IPS DF 4.7 (cell line): ENCODE data around the gene IBSP.

Source experiments
- DNase-seq: peaks from one replicate; pipeline ENCODE4 v3.0.0-alpha.2; 2013; ENCODE audit warnings: low spot score; ENCODE audit errors: extremely low read depth

IBSP gene, protein sequence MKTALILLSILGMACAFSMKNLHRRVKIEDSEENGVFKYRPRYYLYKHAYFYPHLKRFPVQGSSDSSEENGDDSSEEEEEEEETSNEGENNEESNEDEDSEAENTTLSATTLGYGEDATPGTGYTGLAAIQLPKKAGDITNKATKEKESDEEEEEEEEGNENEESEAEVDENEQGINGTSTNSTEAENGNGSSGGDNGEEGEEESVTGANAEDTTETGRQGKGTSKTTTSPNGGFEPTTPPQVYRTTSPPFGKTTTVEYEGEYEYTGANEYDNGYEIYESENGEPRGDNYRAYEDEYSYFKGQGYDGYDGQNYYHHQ

DNA sequence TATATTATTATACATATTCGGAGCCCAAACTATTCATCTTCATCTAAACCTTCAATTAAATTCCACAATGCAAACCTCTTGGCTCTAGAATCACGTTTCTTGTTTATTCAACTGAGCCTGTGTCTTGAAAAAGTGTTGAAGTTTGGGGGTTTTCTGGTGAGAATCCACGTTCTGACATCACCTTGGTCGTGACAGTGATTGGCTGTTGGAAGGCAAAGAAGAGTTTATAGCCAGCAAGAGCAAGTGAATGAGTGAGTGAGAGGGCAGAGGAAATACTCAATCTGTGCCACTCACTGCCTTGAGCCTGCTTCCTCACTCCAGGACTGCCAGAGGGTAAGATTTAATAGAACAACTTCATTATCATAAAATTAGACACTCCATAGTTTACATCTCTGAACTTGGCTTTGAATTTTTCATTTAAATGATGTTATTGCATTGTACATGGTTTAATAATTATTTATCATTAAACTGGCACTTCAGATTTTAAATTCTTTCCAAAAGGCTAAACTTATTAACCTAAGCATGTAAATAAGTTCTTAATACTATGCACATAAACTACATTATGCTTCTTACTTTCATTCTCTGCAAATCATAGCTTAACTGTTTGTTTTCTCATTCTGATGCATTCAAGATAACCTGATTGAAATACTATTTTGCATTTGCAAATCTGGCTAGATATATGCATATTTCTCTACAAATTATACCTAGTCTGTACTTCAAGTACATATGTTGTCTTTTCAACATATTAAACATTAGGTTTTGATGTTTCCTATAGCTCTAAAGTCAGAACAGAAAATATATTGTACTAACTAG, at the start of gene IBSP:
Gene IBSP, plus strand, starts transcription at position 254 of the 813 bp plus-strand sequence. CDS start 2,808 bp downstream, outside the sequence.
- no peak for DNase-seq

DNA sequence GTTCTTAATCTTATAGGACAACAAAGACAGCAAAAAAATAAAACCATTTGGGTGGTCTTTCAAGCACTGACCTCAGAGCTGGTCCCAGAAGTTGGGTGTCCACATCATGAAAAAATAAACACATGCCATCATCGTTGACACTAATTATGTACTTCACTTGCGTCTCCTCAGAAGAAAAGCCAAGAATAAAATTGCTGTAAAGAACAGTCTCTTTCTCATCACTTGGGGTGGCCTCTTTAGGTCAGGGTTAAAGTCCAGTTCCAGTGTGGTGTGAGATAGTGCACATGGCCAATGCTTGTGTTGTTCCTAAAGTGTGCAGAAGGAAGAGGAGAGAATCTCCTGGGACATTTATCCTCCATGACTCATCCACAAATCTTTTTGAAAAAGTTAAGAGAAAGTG, 49.5 kb upstream of the IBSP start:
- no peak for DNase-seq

DNA sequence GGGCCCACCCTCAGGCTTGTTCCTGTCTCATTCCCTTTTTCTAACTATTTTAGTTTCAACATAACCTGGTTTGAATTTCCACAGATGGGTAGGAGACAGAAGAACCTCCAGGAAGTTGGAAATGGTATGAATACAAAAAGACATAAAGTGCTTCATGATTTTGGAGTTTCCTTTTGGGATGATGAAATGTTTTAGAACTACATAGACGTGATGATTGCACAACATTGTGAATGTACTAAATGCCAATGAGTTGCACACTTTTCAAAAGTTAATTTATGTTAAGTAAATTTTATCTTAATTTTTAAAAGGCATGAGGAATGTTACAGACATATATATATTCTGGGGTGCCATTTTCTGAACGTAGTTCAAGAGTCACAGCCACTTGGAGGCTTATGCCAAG, 41.1 kb upstream of the IBSP start:
- DNase-seq = no peak

DNA sequence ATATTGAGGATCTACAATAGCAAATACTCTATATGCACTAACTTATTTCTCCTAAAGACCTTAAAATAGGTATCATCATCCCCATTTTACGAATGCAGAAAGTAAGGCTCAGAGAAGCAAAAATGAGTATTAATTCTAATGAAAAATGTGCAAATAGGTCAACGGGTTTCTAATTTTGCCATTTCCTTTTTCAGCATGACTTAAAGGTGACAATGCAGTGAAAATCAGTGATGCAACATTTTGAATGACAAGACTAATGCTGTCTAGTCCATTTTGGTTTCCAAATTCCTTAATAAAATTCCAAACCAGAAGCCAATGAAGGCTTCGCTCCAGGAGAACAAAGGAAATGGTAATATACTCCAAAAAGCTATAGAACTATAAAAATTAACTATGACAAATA, 37.0 kb upstream of the IBSP start:
- no peak for DNase-seq

DNA sequence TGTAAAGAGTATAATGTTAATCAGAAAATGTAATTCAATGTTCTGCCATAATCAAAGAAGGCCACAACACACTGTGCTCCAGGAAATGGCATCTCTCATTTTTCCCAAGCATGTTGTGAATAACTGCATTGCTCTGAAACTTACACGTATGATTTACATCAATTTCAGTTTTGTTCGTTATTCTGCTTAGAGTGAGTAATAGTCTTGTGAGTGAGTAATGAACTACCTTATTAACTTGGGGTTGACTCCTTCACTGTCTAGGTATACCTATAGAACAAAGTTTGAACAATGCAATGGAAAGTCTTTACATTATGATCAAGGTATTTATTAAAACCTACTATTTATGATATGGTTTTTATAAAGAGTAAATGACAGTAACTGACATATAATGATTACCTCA, 17.8 kb upstream of the IBSP start:
- DNase-seq = no peak

DNA sequence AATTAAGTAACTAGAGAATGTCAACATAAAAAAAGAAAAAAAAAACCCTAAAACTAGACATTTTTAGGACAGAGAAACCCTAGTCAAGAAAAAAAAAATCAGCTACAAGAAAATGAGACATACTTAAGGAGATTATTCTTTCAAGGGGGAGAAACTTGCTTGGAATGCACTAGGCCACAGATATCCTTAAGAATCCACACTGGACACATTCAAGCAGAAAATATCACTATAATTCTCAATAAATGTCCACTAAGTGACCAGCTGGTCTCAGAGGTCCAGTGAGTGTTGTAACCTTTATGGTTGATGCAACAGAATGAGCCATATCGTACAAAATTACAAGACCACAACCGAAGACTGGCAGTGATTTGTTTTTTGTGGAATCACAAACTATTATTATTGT, 15.6 kb upstream of the IBSP start:
- no peak for DNase-seq

DNA sequence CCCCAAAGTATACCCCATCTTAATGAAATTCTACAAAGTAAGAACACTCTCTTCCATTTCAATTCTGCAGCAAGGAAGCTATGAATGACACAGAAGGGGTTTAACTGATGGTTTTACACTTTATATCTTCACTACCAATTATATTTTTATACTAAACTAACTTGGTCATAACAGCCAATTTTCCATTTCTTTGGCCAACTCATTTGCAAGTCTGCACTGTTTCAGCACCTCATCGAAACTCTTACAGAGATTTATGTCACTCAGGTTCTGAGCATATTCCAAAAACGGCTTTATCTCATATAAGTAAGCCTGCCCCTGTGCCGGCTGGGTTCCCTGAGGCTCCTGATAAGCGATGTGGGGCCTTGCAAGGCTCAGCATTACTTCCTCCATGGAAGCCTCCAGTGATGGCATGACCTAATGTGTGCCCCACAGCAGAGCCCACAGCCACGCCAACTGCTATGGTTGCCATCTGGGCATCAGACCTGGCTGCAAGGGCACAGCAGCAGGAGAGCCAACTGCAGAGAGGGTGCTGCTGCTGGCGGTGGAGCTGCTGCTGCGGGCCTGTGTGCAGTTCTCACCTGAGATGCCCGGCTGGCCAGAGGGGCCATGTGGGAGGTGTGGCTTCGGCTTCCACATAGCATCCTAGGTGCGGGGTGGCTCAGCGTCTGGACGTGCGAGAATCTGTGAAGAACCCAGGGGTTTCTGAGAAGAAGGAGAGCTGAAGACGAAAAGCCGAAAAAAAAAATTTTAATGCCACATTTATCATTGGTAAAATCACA, 13.4 kb upstream of the IBSP start:
- DNase-seq = no peak

DNA sequence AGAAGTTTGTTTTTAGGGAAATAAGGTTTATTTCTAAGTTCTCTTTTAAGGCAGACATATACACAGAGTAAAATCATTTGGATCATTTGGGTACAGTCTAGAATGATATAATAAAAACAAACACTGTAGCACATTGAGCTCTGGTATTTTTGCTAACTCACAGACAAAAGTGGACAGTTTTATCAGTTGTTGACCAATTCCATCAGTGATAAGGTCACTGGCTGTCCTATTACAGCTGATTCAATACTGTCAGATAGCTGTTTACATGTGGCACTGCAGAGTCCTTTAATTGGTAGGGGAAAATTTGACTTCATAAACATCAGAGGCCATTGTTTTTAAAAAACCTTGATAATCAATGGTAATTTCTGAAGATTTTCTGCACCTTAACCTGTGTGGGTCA, 3.5 kb downstream of the IBSP start:
- no peak for DNase-seq

DNA sequence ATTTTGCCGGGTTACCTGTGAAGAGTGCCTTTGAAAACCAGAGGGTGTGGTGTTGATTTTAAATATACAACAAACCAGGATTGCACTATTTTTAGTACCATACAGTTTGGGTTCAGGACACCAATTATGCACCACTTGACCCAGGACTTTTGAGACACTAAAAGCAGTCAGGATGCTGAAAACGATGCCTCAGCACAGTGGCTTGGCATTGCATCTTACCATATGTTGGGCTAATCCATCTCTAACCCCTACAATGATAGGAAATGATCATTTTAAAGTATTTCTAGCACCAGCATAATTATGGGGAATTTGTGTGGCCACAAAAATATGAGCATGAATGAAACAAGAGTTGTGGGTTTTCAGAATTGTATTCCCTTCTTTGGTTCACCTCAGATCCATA, 4.1 kb downstream of the IBSP start:
- no peak for DNase-seq

DNA sequence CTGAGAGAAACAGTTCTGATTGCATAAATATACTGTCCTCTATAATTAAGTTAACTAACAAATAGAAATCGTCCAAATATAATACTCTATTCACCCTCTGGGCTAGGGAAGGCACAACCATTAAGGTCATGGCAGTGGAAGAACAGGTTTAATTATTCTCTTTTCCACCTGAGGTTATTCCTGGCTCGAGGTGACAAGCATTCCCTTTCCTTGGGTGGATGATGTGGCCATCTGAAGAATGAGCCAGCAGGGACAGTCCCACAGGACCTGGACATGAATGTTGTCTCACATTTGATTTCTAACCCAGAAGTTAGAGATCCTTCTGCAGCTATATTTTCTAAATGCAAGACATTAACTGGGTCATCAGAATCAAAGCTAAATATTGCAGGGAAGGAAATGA, 5.5 kb downstream of the IBSP start:
- no peak for DNase-seq

DNA sequence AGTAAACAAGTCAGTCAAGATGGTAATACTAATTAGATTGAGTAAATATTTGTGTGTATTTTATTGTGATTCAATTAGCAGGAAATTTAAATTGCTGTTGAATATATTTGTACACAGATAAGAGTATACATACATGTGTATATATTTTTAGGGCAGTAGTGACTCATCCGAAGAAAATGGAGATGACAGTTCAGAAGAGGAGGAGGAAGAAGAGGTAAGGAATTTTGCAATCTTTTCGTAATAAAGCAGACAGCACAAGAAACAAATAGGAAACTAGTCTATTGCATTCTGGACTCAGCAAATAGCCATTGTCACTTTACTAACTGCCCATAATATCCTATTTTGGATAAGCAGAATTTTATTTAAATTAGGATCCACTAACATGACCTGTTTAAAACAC, 6.6 kb downstream of the IBSP start:
- no peak for DNase-seq

DNA sequence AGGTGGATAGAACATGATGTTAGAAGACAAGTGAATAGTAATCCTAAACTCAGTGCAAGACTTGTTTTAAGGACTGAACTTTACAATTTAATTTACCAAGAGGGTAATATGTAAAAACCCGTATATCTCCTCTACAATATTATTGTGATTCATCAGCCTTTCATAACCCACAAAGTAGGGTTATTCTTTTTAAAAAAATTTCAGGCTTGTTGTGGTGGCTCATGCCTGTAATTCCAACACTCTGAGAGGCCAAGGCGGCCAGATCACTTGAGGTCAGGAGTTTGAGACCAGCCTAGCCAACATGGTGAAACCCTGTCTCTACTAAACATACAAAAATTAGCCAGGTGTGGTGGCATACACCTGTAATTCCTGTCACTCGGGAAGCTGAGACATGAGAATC, 7.2 kb downstream of the IBSP start:
- no peak for DNase-seq

DNA sequence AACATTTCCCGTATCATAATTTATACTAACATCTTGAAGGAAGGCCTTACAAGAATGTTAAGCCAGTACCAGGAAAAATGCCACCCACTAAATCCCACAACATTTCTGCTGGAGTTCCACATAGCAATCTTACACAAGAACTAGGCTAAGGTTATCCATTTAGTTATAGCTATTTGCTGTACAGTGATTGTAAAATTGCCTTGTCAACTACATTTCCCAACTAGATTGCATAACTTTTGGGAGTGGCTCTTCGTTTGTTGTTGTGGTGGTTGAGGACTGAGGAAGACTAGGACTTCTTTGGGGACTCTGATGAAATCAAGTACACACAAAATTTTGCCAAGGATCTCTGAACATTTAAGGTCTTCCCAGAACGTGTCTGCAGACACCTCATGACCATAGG, 8.0 kb downstream of the IBSP start:
- DNase-seq = no peak

DNA sequence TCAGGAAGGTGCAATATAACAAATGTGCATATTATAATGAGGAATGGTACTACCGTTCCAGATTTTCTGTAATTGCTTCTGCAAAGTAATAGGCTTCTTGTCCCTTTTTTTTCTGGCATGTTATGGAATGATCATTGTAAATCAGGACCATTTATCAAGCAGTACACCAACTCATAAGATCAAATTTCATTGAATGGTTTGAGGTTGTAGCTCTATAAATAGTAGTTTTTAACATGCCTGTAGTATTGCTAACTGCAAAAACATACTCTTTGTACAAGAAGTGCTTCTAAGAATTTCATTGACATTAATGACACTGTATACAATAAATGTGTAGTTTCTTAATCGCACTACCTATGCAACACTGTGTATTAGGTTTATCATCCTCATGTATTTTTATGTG, 12.6 kb downstream of the IBSP start:
- DNase-seq = no peak

DNA sequence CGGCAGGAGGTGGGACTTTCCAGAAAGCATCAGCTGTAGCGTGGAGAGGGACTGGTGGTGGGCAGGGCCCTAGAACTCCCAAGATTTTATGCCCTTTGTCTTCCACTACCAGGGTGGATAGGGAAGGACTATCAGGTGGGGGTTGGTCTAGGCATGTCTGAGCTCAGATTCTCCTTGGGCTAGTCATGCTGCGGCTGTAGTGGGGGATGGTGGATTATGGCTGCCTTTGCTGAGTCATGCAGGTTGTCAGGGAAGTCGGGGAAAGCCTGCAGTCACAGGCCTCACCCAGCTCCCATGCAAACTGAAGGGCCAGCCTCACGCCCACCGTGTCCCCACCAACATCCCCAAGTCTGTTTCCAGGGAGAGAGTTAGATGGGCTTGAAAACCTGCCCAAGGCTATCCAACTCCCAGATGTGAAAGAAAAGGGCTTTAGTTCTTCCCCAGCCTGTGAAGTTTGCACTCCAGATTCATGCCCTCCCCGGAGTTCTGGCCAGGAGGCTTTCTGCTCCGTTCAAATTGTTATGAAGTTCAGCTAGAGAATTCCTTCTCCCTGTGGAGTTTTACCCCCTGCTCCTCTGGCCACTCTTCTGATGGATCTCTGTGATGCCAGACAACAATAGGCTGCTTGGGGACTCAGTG, 20.0 kb downstream of the IBSP start:
- DNase-seq = no peak

DNA sequence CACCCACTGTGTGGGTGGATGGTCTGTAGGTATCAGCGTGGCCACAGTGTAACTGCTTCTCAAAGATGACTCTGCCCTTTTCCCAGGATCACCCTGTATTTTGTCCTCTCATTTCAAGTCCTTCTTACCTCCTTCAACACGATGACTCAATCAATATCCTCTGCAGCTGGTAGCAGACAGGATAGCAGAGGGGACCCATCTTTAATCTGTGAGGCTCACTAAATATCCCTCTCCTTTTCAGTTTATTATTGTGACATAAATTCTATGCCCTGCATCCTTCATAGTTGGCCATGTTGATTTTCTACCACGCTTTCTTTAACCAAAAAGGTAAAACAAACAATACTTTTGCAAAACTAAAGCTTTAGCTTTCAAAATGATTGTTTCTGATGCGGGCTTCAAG, 23.8 kb downstream of the IBSP start:
- DNase-seq = no peak

DNA sequence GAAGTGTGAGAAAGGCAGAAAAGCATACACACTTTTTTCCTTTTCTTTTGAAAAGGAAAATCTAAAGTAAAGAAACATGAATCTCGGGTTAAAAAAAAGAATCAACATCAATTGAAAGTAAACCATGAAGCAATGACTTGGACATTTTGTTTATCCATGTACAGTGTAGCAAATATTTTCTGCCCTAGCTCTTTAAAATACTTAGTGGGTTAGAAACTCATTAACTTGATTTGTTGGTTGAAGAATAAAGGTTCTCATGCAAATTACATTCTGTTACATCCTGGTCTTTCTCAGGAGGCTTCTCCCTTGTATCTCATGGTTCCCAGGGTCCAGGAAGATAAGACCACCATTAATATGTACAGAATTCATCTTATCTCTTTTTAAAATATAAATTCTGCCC, 24.4 kb downstream of the IBSP start:
- no peak for DNase-seq

DNA sequence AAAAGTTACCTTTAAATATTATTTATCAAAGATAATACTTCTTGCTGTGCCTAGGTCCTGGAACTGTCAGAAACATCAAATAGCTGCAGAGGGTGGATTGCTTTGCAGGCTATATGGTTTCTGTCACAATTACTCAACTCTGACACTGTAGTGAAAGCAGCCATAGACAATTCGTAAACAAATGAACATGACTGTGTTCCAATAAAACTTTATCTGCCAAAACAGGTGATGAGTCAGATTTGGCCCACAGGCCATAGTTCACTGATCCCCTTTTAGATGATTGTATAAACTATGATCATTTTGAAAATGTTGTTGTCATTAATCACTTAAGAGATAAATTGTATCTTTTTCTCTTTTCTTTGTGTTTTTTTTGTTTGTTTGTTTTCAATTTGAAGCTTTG, 25.0 kb downstream of the IBSP start:
- no peak for DNase-seq

DNA sequence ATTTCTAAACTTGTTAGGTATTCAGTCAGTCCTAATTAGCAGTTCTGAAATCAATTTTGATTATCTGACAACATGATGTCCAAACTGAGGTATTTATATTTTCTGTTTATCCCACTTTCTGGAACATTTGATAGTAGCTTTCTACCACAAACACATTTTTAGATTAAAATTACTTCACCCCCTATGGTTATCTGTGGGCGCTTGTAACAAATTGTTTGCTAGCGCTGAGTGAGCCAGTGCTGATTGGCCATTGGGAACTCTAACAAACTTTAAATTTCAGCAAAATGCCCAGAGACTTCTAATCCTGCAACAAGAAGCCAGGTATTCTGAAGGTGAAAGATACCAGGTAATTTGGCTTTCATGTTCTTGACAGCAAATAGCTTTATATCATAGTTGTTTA, 33.3 kb downstream of the IBSP start, which contains the start of gene MEPE:
Gene MEPE, plus strand, starts transcription at position 301 of the 400 bp plus-strand sequence. CDS start 1,746 bp downstream, outside the sequence.
- DNase-seq = no peak

DNA sequence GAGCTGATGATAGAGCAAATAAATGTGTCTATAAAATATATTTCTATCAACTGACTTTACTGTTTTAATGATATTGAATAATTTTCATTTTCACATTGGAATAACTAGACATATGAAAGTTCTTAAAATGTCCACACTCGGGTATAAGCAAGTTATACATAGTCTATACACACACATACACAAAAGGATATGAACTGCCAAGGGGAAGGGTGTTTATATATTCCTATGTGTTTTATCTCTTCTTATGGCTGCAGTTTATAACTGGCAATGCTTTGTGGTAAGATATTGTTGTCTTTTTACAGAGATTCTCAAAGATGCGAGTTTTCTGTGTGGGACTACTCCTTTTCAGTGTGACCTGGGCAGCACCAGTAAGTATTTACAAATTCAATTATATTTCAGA, 35.0 kb downstream of the IBSP start:
- DNase-seq = no peak

DNA sequence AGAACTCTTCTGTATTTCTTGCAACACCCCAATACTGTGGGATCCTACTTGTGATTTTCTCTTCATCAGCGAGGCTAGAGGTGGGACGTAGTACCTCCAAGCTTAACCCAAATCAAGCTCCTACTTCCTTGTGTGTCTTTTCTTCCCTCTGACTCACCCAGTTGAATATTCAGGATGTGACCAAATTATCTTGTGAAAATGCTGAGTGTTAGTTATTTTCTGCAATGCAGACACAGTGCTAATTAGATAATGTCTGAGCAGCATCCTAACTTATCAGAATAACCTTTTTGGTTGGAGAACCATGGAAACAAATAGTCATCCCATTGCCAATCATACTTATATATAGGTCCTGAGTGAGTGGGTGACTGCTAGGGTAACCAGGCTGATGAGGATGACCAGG, 35.8 kb downstream of the IBSP start:
- DNase-seq = no peak

DNA sequence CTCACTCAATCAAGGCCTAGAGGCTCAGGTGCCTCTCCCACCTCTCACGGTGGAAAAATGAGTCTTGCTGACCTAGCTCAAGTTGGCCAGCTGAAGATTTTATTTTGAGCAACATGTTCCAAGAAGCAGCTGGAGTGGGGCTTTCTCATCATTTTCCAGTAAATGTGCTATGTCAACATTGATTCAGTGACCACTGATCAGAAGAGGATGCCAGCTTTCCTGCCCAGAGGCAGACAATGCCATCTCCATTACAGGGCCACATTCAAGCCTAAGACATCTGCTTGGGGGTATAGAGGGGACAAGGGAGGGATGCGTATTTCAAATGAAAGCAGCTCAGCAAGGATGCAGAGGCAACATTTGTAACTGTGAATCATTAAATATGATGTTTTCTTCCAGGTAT, 36.4 kb downstream of the IBSP start:
- DNase-seq = no peak
